Neuronal stem cell (in vitro differentiated cells): ENCODE data around the gene AHNAK.

ENCODE experiments used
- DNase-seq: peaks from one replicate; pipeline ENCODE4 v3.0.0-alpha.2; 2013; ENCODE audit warnings: low spot score
- H2AFZ ChIP-seq: one replicate; pipeline ENCODE4 v1.6.1; 2013; ENCODE audit warnings: mild to moderate bottlenecking, low read length, inconsistent platforms
- H2AK5ac ChIP-seq: 2 replicates; pipeline ENCODE4 v1.6.1; 2013; ENCODE audit warnings: low read depth, mild to moderate bottlenecking, inconsistent platforms, low read length, moderate library complexity, mixed read lengths
- H2BK120ac ChIP-seq: 2 replicates; pipeline ENCODE4 v1.6.1; 2013; ENCODE audit warnings: low read depth, mild to moderate bottlenecking, inconsistent platforms, low read length, moderate library complexity, mixed read lengths
- H2BK12ac ChIP-seq: one replicate; pipeline ENCODE4 v1.6.1; 2013; ENCODE audit warnings: low read length, inconsistent platforms
- H2BK15ac ChIP-seq: 2 replicates; pipeline ENCODE4 v1.6.1; 2013; ENCODE audit warnings: mild to moderate bottlenecking, low read length, inconsistent platforms, mixed read lengths
- H2BK5ac ChIP-seq: one replicate; pipeline ENCODE4 v1.6.1; 2013; ENCODE audit warnings: inconsistent platforms, mild to moderate bottlenecking, low read length, moderate library complexity
- H3K14ac ChIP-seq: one replicate; pipeline ENCODE4 v1.6.1; 2013; ENCODE audit warnings: low read length, inconsistent platforms
- H3K18ac ChIP-seq: 2 replicates; pipeline ENCODE4 v1.6.1; 2013; ENCODE audit warnings: low read length, inconsistent platforms
- H3K23ac ChIP-seq: 2 replicates; pipeline ENCODE4 v1.6.1; 2013; ENCODE audit warnings: low read depth, mild to moderate bottlenecking, mixed read lengths, low read length, inconsistent platforms; ENCODE audit not compliant: poor library complexity
- H3K27ac ChIP-seq: replicated peaks from 3 replicates; pipeline ENCODE4 v1.5.1; 2013; ENCODE audit warnings: low read length, inconsistent platforms
- H3K27me3 ChIP-seq, 3 experiments: 2 replicates each; pipeline ENCODE4 v1.6.1; 2013; ENCODE audit warnings: low read length in 3 of 3, mild to moderate bottlenecking in 2 of 3, inconsistent platforms in 1 of 3, low read depth in 1 of 3, mixed read lengths in 1 of 3, moderate library complexity in 1 of 3; ENCODE audit not compliant: control insufficient read depth in 3 of 3, insufficient read depth in 3 of 3
- H3K36me3 ChIP-seq, 2 donors: replicated peaks in 1 of 2; 2 replicates each; pipeline ENCODE4 v1.6.1; 2013; ENCODE audit warnings: low read length in 2 of 2; ENCODE audit not compliant: control insufficient read depth in 2 of 2, insufficient read depth in 2 of 2
- H3K4ac ChIP-seq: 2 replicates; pipeline ENCODE4 v1.6.1; 2013; ENCODE audit warnings: inconsistent platforms, mild to moderate bottlenecking, low read length, moderate library complexity
- H3K4me1 ChIP-seq, 2 donors: 1 replicate in 1 of 2; 2 replicates in 1 of 2; pipeline ENCODE4 v1.6.1; 2013; ENCODE audit warnings: low read length in 2 of 2, low read depth in 1 of 2; ENCODE audit not compliant: control insufficient read depth in 2 of 2, insufficient read depth in 1 of 2
- H3K4me2 ChIP-seq: one replicate; pipeline ENCODE4 v1.6.1; 2013; ENCODE audit warnings: mild to moderate bottlenecking, low read length, inconsistent platforms; ENCODE audit not compliant: insufficient read depth, poor library complexity, severe bottlenecking
- H3K4me3 ChIP-seq, 2 donors: 2 replicates each; pipeline ENCODE4 v1.5.1; 2013; ENCODE audit warnings: low read length in 2 of 2, mild to moderate bottlenecking in 2 of 2, inconsistent platforms in 1 of 2, moderate library complexity in 1 of 2
- H3K79me1 ChIP-seq: one replicate; pipeline ENCODE4 v1.6.1; 2013; ENCODE audit warnings: low read depth, mild to moderate bottlenecking, inconsistent platforms, low read length, moderate library complexity
- H3K9ac ChIP-seq: one replicate; pipeline ENCODE4 v1.6.1; 2013; ENCODE audit warnings: mild to moderate bottlenecking, low read depth, low read length, inconsistent platforms; ENCODE audit not compliant: poor library complexity
- H3K9me3 ChIP-seq, 2 donors: replicated peaks in 1 of 2; 2 replicates each; pipeline versions ENCODE3 to v1.6.1; 2013; ENCODE audit warnings: low read length in 2 of 2, mild to moderate bottlenecking in 2 of 2, inconsistent platforms in 1 of 2, low read depth in 1 of 2, mixed read lengths in 1 of 2, moderate library complexity in 1 of 2; ENCODE audit not compliant: control insufficient read depth in 2 of 2, insufficient read depth in 1 of 2
- H4K8ac ChIP-seq: one replicate; pipeline ENCODE4 v1.6.1; 2013; ENCODE audit warnings: low read depth, mild to moderate bottlenecking, inconsistent platforms, low read length, moderate library complexity
- H4K91ac ChIP-seq: one replicate; pipeline ENCODE4 v1.6.1; 2013; ENCODE audit warnings: low read length, low read depth, mild to moderate bottlenecking, inconsistent platforms; ENCODE audit not compliant: poor library complexity
- WGBS, 2 donors: extraction: QIAGEN DNeasy Blood & Tissue Kit; methylation state at CpG; one replicate each; pipeline ENCODE4 v1.1.7; 2013; ENCODE audit warnings: missing lambda C conversion rate in 2 of 2, mixed read lengths in 1 of 2; ENCODE audit not compliant: insufficient read length in 2 of 2, insufficient replicate concordance in 1 of 2; ENCODE audit errors: extremely low coverage in 2 of 2; 5-methylcytosine and 5-hydroxymethylcytosine counted together

Gene AHNAK

DNA sequence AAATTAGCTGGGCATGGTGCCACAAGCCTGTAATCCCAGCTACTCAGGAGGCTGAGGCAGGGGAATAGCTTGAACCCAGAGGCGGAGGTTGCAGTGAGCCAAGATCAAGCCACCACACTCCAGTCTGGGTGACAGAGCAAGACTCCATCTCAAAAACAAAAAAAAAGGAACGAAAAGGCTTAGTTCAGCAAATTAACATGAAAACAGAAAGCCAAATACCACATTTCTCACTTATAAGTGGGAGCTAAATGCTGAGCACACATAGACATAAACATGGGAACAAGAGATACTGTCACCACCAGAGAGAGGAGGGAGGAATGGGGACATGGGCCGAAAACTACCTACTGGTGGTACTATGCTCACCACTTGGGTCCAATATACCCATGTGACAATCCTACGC, 89.1 kb downstream of the AHNAK start:
- Histone ChIP-seq H3K4ac (no peak overlapping the region), H3K4me1 (peaks cover 0 to 1% of the 10 kb centered on the region in 2 donors), H2BK5ac (no peak overlapping the region), H3K36me3 (no peaks in the 10 kb centered on the region), H3K9ac (no peak overlapping the region), H3K4me2 (no peak overlapping the region), H2BK12ac (no peak overlapping the region), H3K18ac (no peak overlapping the region), H3K27ac (no peak overlapping the region), H3K23ac (no peak overlapping the region), H3K79me1 (no peaks in the 10 kb centered on the region), H4K91ac (no peak overlapping the region), H3K9me3 (peaks cover 3 to 8% of the 10 kb centered on the region in 2 donors), H3K4me3 (no peak overlapping the region), H2AFZ (no peak overlapping the region), H2BK15ac (no peak overlapping the region), H4K8ac (no peak overlapping the region), H3K14ac (no peak overlapping the region), H3K27me3 (no peaks in the 10 kb centered on the region), H2AK5ac (no peak overlapping the region), H2BK120ac (no peak overlapping the region)
- WGBS, 2 donors: no CpG with 5 or more reads among the region's 4 CpGs
- DNase-seq: no peak

DNA sequence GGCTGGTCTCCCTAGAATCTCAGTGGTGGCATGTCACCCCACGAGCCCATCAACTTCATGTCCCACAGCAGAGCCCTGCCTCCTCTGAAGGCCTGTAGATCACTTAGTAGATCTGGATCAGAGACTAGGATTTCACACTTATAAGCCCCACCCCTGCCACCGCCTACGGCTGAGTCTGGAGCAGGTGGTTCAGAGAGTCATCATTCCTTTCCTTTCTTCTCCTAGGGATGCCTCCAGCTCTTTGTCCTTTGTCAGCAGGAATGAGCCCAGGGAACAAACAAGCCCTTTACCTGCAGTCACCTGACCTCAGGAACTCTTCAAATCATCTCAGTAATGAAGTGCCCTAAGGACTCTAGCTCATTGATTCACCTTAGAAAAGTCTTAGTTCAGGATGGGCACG, 90.0 kb downstream of the AHNAK start:
- no CpG with 5 or more reads among the region's 4 CpGs for WGBS, 2 donors

DNA sequence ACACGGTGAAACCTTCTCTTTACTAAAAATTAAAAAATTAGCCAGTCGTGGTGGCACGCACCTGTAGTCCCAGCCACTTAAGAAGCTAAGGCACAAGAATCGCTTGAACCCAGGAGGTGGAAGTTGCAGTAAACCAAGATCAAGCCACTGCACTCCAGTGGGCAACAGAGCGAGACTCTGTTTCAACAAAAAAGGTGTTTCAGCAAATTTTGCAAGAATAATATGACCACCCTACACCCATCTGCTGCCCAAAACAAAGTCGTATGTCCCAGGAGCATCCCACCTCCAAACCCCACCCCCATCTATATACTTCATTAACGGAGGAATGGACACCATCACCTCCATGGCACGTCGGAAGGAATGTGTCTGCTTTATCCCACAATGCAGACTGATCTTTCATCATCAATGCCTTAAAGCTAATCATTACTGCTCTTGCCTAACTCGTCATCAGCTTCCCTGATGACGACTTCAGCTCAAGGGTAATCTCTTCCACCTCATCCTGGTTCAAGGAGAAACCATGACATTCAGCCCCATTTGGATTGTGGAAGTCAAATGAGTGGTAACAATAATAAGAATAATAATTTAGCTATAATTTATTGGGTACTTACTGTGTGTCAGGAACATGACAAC, 93.7 kb downstream of the AHNAK start:
- no peak overlapping the region for H2BK120ac ChIP-seq
- no peak overlapping the region for H3K9ac ChIP-seq
- H3K79me1 ChIP-seq: no peaks in the 10 kb centered on the region
- H3K4me3 ChIP-seq: no peak overlapping the region
- peaks cover 3 to 8% of the 10 kb centered on the region in 2 donors for H3K9me3 ChIP-seq
- H4K91ac ChIP-seq: no peak overlapping the region
- H3K27ac ChIP-seq: no peak overlapping the region
- peaks cover 0 to 4% (median 0%) of the 10 kb centered on the region in 3 experiments for H3K27me3 ChIP-seq
- H3K23ac ChIP-seq: no peak overlapping the region
- no peak overlapping the region for H2AFZ ChIP-seq
- H3K4ac ChIP-seq: no peak overlapping the region
- H3K14ac ChIP-seq: no peak overlapping the region
- WGBS, 2 donors: no CpG with 5 or more reads among the region's 11 CpGs
- no peak overlapping the region for H4K8ac ChIP-seq
- no peak overlapping the region for H2AK5ac ChIP-seq
- no peak overlapping the region for H3K18ac ChIP-seq
- no peak overlapping the region for H2BK12ac ChIP-seq
- H2BK5ac ChIP-seq: no peak overlapping the region
- no peak for DNase-seq
- no peaks in the 10 kb centered on the region for H3K4me1 ChIP-seq
- no peak overlapping the region for H3K4me2 ChIP-seq
- no peaks in the 10 kb centered on the region for H3K36me3 ChIP-seq
- H2BK15ac ChIP-seq: no peak overlapping the region

More for the DNA sequence above, 90.0 kb downstream of the AHNAK start:
- Histone ChIP-seq H2BK12ac (no peak overlapping the region), H3K18ac (no peak overlapping the region), H3K4me2 (no peak overlapping the region), H3K9ac (no peak overlapping the region), H3K27ac (no peak overlapping the region), H2BK5ac (no peak overlapping the region), H2BK15ac (no peak overlapping the region), H3K4me1 (no peaks in the 10 kb centered on the region), H2BK120ac (no peak overlapping the region), H3K36me3 (no peaks in the 10 kb centered on the region), H3K4me3 (no peak overlapping the region), H4K91ac (no peak overlapping the region), H2AFZ (no peak overlapping the region), H4K8ac (no peak overlapping the region), H3K23ac (no peak overlapping the region), H2AK5ac (no peak overlapping the region), H3K14ac (no peak overlapping the region), H3K4ac (no peak overlapping the region), H3K79me1 (no peaks in the 10 kb centered on the region), H3K27me3 (no peaks in the 10 kb centered on the region), H3K9me3 (peaks cover 3 to 8% of the 10 kb centered on the region in 2 donors)
- no peak for DNase-seq

DNA sequence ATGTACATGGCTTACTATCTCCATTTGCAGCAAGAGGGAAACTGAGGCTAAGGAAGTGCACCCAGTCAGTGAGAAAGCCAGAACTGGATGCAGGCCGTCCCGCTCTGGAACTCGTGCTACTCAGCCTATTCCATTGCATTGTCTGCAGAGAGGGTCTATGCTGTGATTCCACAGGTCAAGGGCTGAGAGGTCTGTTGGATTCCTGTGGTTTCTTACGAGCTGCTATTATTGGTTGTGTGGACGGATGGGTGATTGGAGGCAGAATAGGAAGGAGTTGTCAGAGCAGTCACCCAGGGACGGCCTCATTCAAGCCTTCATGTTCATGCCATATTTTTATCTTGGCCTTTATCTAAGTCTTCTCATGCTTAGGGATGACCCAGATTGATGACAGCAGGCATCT, 94.3 kb downstream of the AHNAK start:
- no peak overlapping the region for H3K9ac ChIP-seq
- H3K18ac ChIP-seq: no peak overlapping the region
- H4K8ac ChIP-seq: no peak overlapping the region
- no peaks in the 10 kb centered on the region for H3K36me3 ChIP-seq
- H3K4me3 ChIP-seq: no peak overlapping the region
- no peak overlapping the region for H2AFZ ChIP-seq
- H2BK5ac ChIP-seq: no peak overlapping the region
- peaks cover 3 to 8% of the 10 kb centered on the region in 2 donors for H3K9me3 ChIP-seq
- no peak overlapping the region for H4K91ac ChIP-seq
- no peaks in the 10 kb centered on the region for H3K79me1 ChIP-seq
- no peak overlapping the region for H2BK15ac ChIP-seq
- H2BK12ac ChIP-seq: no peak overlapping the region
- H3K4me2 ChIP-seq: no peak overlapping the region
- no peaks in the 10 kb centered on the region for H3K4me1 ChIP-seq
- H3K4ac ChIP-seq: no peak overlapping the region
- DNase-seq: no peak
- no peak overlapping the region for H3K23ac ChIP-seq
- peaks cover 0 to 11% (median 0%) of the 10 kb centered on the region in 3 experiments for H3K27me3 ChIP-seq
- no peak overlapping the region for H3K27ac ChIP-seq
- H2BK120ac ChIP-seq: no peak overlapping the region
- WGBS, 2 donors: no CpG with 5 or more reads among the region's 6 CpGs
- H2AK5ac ChIP-seq: no peak overlapping the region
- no peak overlapping the region for H3K14ac ChIP-seq
